Skeletal muscle cell (primary cell): ENCODE data around the gene PADI2.
A peak's percentile ranks its signal among the peaks of the same experiment; 100 is the strongest.

Experiments used
- DNase-seq: peaks from one replicate; pipeline ENCODE4 v3.0.0-alpha.2; 2010; ENCODE audit warnings: low read depth
- H3K4me3 ChIP-seq: 2 replicates; pipeline ENCODE4 v1.5.1; 2011; ENCODE audit warnings: low read depth, mild to moderate bottlenecking, control low read depth, low read length, moderate library complexity

Gene PADI2

DNA sequence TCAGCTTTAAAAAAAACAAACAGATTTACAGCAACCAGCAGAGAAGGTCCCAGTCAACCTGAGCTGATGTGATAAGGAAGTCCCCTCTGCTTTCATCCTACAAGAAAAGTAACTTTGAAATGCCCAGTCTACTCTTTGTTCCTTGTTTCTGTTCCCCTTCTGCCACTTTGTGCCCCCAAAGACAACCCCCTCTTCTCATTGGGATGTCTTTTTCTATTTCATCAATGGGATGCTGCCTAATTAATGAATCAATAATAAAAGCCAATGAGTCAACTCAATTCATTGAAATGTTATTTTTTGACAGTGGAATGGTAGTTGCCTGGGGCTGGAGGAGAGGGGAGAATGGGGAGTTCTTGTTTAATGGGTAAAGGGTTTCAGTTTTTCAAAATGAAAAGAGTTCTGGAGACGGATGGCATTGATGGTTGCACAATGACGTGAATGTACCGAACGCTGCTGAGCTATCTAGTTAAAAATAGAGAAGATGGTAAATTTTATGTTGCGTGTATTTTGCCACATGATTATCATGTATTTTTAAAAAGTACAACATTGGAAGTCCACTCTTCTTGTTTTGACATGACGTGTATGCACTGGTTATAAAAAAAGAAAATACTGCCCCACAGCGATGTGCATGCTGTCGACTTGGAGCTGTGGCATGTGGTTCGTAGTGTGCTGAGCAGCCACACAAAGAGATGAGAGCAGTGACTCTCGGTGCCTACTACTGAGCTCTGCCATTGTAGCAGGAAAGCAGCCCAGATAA lies 22.4 kb upstream of the PADI2 start:
- no peak overlapping the region for H3K4me3 ChIP-seq
- no peak for DNase-seq

DNA sequence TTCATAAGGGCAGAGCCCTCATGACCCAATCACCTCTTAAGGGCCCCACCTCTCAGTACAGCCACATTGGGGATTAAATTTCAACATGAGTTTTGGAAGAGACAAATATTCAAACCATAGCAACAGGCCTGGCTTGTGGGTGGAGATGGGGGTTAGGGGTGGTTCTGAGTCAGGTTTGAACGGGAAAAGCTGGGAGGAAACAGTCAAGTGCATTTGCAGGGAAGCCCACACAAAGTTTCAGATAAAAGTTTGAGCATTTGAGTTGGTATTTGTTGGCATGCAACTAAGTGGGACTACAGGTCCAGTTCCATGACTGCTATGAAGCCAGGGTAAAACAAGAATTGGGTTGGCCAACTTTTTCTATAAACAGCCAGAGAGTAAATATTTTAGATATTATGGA lies 21.0 kb upstream of the PADI2 start:
- H3K4me3 ChIP-seq, result no peak overlapping the region
- DNase-seq, result no peak

DNA sequence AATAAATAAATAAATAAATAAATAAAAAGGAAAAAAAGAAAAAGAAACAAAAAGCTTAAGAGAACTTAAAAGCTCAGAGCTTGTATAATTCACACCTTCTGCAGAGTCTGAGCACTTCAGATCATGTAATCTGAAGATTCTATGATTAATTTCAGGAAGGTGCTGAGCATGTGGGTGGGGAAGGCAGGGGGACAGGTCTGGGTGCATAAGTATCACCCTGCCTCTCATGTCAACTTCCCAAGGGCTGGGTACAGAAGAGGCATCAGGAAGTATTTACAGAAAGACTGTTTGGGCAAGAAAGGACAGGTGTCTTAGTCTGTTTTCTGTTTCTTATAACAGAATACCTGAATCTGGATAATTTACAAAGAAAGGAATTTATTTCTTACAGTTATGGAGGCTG lies 20.4 kb upstream of the PADI2 start:
- DNase-seq, result no peak
- no peak overlapping the region for H3K4me3 ChIP-seq

DNA sequence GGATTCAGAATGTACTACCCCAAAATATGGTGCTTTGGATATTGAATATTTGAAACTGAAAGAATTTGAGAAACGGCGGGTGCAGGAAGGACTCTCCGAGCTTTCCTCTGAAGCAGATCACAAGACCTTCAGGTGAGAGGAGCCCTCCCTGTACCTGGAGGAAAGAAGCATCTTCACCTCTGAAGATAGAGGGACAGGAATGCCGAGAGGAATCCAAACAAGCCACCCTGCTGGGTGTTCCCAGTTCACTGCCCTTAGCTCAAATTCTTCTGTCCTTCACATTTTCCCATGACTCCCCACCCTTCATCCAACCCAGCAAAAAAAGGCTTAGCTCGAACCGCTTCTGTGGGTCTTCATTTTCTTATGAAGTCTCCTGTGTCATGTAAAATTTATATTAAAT lies 18.2 kb upstream of the PADI2 start:
- DNase-seq, result no peak
- H3K4me3 ChIP-seq, result no peak overlapping the region

DNA sequence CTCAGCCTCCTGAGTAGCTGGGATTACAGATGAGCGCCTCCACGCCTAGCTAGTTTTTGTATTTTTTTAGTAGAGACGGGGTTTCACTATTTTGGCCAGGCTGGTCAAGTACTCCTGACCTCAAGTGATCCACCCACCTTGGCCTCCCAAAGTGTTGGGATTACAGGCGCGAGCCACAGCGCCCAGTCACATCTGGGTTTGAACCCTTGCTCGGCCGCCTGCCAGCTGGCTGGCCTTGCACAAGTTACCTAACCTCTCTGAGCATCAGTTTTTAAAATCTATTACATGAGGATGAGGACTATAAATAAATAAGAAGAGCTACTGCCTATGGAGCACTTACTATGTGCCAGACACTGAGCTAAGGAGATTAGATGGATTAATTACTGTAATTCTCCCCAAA lies 17.7 kb upstream of the PADI2 start:
- no peak overlapping the region for H3K4me3 ChIP-seq
- DNase-seq, result no peak

DNA sequence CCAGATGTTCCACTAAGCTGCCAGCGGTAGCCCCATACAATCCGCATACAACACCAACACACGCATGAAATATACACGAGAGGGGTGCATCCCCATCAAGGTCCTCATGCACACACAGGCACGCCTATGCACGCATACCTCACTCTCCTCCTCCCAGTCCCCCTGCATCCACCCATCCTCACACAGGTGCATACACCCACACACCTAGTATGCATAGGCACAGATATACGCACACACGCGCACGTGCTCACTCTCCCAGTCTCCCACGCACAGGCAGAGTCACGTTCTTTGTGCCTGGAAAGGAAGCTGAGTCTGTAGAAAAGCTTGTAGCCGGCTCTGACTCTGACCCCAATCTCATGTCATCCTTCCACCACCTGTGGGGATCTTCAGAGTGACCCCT lies 16.9 kb upstream of the PADI2 start:
- DNase-seq, result no peak
- H3K4me3 ChIP-seq, result no peak overlapping the region

DNA sequence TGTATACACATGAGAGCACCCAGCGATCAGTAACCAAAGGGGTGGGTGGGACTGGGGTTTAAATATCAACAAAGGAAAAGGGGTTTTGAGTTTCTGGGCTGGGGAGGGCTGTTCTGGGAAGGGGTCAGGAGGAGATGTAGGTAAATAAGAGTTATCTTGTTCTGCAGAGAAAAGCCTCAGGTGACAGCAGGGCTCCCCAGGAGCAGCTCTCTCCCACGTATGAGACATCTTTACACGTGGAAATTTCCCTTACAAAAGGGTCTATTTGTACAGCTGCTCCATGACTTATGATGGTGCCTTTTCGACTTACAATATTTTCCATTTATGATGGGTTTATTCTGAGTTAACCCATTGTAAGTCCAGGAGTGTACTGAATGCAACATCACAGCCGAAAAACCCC lies 16.3 kb upstream of the PADI2 start:
- no peak for DNase-seq
- no peak overlapping the region for H3K4me3 ChIP-seq

DNA sequence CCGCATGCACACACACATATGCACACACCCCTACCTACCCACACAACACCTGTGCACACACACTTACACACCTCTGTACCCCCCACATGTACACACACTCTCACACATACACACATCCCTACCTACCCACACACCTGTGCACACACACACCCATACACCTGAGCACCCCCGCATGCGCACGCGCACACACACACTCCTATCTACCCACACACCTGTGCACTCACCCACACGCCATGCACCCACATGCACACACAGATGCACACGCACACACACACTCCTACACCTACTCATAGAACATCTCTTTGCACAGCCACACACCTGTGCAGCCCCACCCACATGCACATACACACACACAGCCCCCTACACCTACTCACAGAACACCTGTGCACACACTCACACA lies 15.5 kb upstream of the PADI2 start:
- H3K4me3 ChIP-seq, result no peak overlapping the region
- DNase-seq, result no peak

DNA sequence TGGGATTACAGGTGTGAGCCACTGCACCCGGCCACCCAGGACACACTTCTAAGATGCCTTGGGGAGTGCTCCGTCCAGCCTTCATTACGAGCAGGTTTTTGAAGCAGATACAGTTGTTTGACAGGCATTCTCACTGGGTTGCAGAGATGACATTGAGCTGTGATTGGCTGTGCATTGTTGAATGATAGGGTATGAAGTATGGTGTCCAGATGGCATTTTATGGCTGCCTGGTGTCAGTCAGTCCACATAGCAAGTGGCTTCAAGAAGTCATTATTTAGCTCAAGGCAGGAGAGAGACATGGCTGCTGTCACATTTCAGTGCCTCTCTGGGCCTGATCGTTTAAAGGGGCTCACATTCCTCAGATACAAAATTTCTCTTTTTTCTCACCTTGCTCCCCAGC lies 14.8 kb upstream of the PADI2 start:
- H3K4me3 ChIP-seq, result no peak overlapping the region
- no peak for DNase-seq

DNA sequence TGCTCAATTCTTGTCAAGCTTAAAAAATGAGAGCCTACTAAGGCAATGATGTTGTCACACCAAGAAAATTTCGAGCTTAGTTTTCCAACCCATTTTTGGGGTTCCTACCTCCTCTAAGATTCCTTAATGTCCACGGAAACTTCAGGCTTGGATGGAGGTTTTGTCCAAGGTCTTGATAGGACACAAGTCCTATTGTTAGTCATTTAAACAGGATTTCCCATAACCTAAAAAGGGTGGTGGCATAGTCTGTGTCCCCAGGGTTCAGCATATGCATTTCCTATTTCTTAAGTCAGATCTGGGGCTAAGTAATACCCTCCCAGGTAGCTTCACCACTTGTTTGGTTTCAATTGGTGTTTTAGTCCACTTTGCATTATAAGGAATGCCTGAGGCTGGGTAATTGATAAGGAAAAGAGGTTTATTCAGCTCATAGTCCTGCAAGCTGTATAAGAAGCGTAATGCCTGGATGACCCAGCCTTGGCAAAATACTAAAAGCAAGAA lies 10.9 kb upstream of the PADI2 start:
- no peak overlapping the region for H3K4me3 ChIP-seq
- DNase-seq, result no peak

DNA sequence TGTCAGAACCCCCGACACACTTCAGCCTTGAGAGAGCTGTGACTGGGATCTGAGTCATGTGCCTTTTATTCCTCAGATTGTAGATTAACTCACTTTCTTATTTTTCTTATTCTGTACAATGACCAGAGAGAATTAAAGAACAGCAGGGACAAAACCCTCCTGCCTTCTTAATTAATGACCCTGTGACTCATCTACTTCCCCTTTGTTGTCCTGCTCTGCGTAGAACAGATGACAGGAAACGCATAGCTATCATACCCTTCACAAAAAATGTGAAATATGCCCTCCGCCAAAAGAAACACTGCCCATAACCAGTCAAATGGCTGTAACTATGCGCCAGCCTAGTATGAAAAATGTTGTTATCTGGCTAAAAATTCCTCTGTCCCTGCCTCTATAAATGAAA lies 9.1 kb upstream of the PADI2 start:
- DNase-seq, result peak; percentile 76
- H3K4me3 ChIP-seq, result no peak overlapping the region

DNA sequence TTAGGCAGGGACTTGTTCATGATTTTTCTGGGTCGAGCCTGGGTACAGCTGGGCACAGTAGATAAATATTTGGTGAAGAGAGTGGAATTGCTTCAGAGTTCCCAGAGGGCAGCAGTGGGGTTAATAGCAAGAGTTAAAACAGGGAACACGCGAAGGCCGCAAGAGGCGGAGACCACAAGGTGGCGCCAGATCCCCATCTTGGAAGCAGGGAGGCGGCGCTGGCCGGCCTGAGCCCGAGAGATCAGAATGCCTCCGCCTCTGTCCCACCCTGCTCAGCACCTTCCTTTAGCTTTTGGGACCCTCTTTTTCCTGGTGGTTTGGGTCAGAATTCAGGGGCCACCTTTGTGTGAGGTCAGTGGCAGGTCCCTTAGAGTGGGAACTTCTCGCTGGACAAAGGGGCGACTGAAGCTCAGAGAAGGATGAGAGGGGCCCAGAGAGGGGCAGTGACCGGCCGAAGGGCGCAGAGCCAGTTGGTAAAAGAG lies 6.5 kb upstream of the PADI2 start:
- H3K4me3 ChIP-seq, result no peak overlapping the region
- no peak for DNase-seq

DNA sequence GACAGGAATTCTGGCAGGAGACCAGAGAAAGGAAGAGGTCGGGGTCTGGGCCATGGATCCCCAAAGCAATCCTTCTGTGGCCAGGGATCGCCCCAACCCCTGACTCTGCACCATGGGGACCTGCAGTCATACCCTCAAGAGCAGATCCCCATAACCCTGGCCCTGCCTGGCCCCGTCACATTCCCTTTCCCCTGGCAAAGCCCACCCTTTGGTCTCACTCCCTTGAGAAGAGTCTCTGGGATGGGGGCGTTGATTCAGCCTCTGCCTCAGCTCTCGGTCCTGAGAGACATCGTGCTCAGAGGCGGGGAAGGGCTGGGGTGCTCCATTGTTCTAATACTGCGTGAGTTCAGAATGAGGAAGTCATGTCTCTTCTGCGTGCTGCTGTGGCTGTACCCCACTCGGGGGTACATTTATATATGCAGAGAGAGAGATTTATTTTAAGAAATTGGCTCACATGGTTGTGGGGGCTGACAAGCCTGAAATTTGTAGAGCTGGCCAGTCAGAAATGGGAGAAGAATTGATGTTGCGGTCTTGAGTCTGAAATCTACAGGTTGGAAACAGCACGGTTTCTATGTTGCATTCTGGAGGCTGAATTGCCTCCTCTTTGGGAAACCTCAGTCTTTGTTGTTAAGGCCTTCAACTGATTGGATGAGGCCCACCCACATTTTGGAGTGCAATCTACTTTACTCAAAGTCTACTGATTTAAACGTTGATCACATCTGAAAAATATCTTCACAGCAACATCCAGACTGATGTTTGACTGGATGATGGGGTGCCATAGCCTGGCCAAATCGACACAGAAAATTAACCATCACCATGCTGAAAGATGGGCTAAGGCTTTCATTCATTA lies 4.2 kb upstream of the PADI2 start:
- no peak overlapping the region for H3K4me3 ChIP-seq
- no peak for DNase-seq

DNA sequence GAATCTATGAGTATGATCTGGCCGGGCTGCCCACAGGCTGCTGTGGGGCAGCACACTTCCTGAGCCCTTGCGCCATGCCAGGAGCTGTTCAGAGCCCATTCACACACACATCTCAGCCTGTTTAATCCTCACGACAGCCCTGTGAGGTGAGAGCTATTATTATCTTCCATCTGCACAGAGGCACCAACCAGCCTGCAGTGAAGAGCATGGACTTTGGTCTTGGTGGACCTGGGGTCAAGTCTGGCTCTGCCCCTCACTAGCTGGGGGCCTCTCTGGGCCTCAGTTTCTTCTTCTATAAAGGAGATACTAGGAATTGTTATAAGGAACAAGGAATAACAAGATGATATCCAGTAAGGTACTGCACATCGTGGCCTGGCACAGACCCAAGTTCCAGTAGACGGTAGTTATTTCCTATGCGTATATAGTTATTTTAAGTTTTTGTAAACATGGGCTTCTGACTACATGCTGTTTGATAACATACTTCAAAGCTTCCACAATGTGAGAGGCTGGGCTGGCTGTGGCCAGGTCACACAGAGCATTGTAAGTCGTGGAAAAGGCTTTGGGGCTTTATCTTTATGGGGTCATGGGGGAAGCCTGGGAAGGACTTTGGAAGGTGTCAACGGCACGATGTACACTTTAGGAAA lies 3.4 kb upstream of the PADI2 start:
- H3K4me3 ChIP-seq, result no peak overlapping the region
- no peak for DNase-seq

DNA sequence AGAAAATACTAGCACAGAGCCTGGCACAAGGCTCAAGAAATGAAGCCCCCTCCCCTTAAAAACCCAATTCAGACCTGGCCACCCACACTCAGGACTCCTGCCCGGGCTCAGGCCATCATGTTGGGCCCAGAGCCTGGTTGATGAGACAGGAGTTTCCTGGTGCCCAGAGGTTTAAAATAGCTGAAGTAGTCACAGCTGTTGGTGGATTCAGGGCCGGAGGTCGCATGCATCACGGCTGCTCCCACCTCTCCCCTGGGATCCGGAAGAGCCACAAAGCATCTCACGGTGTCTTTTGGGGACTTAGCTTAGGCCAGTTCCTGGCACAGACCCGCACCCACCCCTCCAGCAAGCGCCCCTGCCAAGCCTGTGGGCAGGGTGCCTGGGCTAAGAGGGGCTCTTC lies 2.6 kb upstream of the PADI2 start:
- H3K4me3 ChIP-seq, result no peak overlapping the region
- no peak for DNase-seq

DNA sequence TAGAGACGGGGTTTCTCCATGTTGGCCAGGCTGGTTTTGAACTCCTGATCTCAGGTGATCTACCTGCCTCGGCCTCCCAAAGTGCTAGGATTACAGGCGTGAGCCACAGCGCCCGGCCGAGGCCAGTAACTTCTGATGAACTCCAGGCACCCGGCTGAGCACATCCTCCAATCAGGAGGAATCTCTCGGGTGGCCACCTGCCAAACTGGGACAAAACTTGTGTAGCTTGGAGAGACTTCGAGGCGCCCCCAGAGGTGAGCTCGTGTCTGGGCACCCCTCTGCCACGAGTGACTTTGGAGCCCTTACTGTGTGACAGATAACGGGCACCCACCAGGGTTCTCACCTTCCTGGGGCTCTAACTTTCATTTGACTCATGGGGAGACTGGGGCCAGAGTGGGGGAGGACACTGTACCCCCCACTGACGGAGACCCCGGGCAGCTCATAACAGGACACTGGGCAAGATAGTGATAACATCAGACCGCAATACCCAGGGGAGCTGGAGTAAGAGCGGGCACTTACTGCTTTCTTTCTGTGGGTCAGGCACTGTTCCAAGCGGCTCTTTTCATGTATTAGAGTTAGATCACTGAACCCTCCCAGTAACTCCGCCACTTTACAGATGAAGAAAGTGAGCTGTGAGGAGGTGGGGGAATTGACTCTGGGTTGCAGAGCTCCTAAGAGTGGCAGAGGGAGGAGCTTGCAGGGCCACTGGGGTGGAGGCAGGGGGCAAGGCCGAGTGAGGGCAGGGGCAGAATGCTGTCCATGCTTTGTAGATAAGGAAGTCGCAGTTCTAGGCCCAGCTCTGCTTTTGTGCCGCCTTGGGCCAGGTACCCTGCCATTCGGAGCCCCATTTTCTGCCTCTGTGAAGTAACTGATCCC lies 1.9 kb upstream of the PADI2 start:
- no peak overlapping the region for H3K4me3 ChIP-seq
- no peak for DNase-seq

DNA sequence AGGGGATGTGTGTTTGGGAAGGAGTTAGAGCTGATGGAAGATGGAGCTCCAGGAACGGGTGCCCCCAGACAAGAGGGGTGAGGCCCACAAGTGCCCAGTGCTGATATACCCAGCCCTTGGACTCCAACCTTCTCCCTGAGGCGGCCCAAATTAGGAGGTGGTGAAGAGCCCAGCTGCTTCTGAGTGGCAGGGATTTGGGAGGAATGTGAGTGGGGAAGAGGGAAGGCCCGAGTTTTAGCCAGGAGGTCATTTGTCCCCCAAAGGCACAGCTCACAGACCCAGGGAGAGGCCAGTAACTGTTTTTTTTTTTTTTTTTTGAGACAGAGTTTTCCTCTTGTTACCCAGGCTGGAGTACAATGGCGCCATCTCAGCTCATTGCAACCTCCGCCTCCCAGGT lies 1.2 kb upstream of the PADI2 start:
- DNase-seq, result no peak
- H3K4me3 ChIP-seq, result no peak overlapping the region

DNA sequence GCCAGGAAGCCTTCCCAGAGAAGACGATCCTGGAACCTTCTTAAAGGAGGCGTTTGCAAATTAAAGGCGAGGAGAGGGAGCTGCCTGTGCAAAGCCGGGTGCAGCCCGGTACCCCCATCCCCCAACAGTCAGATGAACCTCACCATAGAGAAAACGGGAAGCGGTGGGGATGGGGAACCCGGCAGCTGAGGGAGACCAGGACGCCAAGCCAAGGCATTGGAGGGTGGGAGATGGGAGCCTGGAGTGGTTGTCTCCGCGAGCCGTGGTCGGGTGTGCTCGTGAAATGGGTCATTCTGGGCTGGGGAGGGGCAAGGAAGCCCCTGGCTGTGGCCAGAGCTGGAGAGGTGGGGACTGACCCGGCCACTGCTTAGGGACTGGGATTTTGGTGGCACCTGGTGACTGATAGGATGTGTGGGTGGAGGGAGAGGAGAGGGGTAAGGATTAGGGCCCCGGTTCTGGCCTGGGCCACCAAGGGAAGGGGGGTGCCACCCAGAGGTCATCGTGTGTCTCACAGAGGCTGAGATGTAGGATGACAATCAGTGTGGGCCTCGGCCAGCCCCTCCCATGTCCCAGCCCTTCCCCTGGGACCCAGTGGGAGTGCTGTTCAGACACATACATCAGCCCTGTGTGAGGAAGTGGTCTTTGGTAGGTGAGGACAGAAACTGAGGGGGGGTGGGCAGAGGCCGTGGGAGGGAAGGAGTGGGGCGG lies 676 bp upstream of the PADI2 start:
- peak overlapping the region; percentile 36 for H3K4me3 ChIP-seq
- DNase-seq, result no peak

DNA sequence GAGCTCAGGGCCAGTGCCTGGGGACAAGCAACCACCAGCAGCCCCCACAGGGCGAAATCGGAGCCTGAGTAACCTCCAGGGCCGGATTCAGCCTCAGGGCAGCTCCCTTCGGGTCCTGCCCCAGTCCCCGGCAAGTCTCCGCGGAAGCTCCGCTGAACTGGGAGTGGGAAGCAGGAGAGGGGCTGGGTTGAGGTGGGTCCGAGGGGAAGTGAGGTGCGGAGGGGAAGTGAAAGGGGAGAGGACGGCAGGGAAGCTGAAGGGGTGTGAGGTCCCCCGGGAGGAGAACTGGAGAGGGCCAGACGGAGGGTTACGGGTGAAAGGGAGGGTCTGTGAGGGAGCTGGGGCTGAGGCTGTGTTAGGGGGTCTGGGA lies 560 bp downstream of the PADI2 start:
- DNase-seq, result no peak
- peak overlapping the region; percentile 36 for H3K4me3 ChIP-seq
